ENCODE measurements around the gene AFAP1. TPM values are rescaled to one million over a fixed set of nuclear protein-coding genes. Genes with fewer than 3 reads are reported as not detected.

AFAP1 gene
- total RNA-seq, 1 donor from 2014 or later, result 28.7 TPM

GRCh38 chr4:7816771-7817170 is 122.9 kb downstream of the AFAP1 start:
- intact Hi-C loops (cut with DNase I), result no loop called here
- Histone ChIP-seq H3K36me3 (peaks cover 16% of the 10 kb centered on the region), H3K27me3 (no peaks in the 10 kb centered on the region), H3K27ac (no peak overlapping the region), H3K9me3 (no peaks in the 10 kb centered on the region), H3K4me3 (no peak overlapping the region), H3K4me1 (peaks cover 9% of the 10 kb centered on the region)
- TF ChIP-seq CTCF (IDR thresholded peaks at IDR 0.05), result no peak
- peak; percentile 55 for DNase-seq
- peak; percentile 48 for ATAC-seq

- no peaks in the 10 kb centered on the region for H3K27me3 ChIP-seq
- DNase-seq, result no peak
- H3K36me3 ChIP-seq, result peaks cover 16% of the 10 kb centered on the region
- intact Hi-C loops (cut with DNase I), result no loop called here
- no peak overlapping the region for H3K4me3 ChIP-seq
- H3K9me3 ChIP-seq, result no peaks in the 10 kb centered on the region
- peaks cover 15% of the 10 kb centered on the region for H3K4me1 ChIP-seq
- no peak for TF ChIP-seq CTCF (IDR thresholded peaks at IDR 0.05)
- H3K27ac ChIP-seq, result no peak overlapping the region
- no peak for ATAC-seq
Measured at GRCh38 chr4:7815981-7816380, 123.7 kb downstream of the AFAP1 start.

GRCh38 chr4:7815562-7815961 is 124.1 kb downstream of the AFAP1 start:
- DNase-seq (no peak), ATAC-seq (no peak)
- Histone ChIP-seq H3K4me3 (no peak overlapping the region), H3K27ac (no peak overlapping the region), H3K36me3 (peaks cover 16% of the 10 kb centered on the region), H3K27me3 (no peaks in the 10 kb centered on the region), H3K9me3 (no peaks in the 10 kb centered on the region), H3K4me1 (peaks cover 19% of the 10 kb centered on the region)
- intact Hi-C loops (cut with DNase I), result no loop called here
- TF ChIP-seq CTCF (IDR thresholded peaks at IDR 0.05), result no peak

- no peak overlapping the region for H3K27ac ChIP-seq
- H3K9me3 ChIP-seq, result no peaks in the 10 kb centered on the region
- H3K36me3 ChIP-seq, result peaks cover 16% of the 10 kb centered on the region
- intact Hi-C loops (cut with DNase I), result no loop called here
- peaks cover 26% of the 10 kb centered on the region for H3K4me1 ChIP-seq
- ATAC-seq, result no peak
- TF ChIP-seq CTCF (IDR thresholded peaks at IDR 0.05), result no peak
- H3K27me3 ChIP-seq, result no peaks in the 10 kb centered on the region
- H3K4me3 ChIP-seq, result no peak overlapping the region
- DNase-seq, result no peak
Measured at GRCh38 chr4:7814451-7814850, 125.2 kb downstream of the AFAP1 start.

- intact Hi-C loops (cut with DNase I), result no loop called here
Measured at GRCh38 chr4:7813674-7814073, 126.0 kb downstream of the AFAP1 start.

More at GRCh38 chr4:7813674-7814073, 126.0 kb downstream of the AFAP1 start:
- no peaks in the 10 kb centered on the region for H3K9me3 ChIP-seq
- DNase-seq, result no peak
- ATAC-seq, result peak; percentile 76
- peaks cover 16% of the 10 kb centered on the region for H3K36me3 ChIP-seq
- H3K27me3 ChIP-seq, result no peaks in the 10 kb centered on the region
- H3K4me1 ChIP-seq, result peaks cover 26% of the 10 kb centered on the region
- H3K4me3 ChIP-seq, result no peak overlapping the region
- no peak for TF ChIP-seq CTCF (IDR thresholded peaks at IDR 0.05)
- H3K27ac ChIP-seq, result no peak overlapping the region
